ES-I3 (cell line): Measurements from ENCODE around the gene ABTB2.

ENCODE experiments used
- H3K36me3 ChIP-seq: 2 replicates; pipeline ENCODE4 v1.6.1; 2013; ENCODE audit warnings: mild to moderate bottlenecking, low read length, control low read depth, moderate library complexity; ENCODE audit not compliant: insufficient read depth
- H3K4me1 ChIP-seq: 2 replicates; pipeline ENCODE4 v1.6.1; 2013; ENCODE audit warnings: mild to moderate bottlenecking, control low read depth, low read length; ENCODE audit not compliant: insufficient read depth
- H3K9ac ChIP-seq: 2 replicates; pipeline ENCODE4 v1.6.1; 2013; ENCODE audit warnings: low read depth, mild to moderate bottlenecking, low read length, moderate library complexity
- H3K9me3 ChIP-seq: 2 replicates; pipeline ENCODE4 v1.6.1; 2013; ENCODE audit warnings: mild to moderate bottlenecking, low read length, moderate library complexity; ENCODE audit not compliant: control insufficient read depth, insufficient read depth

The ABTB2 gene

DNA sequence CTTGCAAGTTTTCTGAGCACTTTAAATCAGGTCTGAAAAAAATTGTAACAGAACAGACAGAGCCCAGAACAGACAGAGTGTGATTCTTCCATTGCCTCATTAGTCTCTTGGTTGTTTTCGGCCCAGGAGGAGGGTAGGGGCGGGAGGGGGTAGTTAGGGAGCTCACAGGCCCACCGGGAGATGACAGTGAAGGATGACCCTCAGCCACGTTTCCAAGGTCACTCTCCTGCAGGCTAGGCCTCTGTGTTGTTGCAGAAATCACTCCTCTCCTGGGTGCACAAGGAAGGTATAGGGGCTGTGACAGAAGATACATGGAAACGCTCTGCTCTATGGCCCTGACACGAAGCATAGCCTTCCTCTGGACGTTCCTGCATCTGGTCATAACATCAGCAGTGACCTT, 69.3 kb downstream of the ABTB2 start:
- Histone ChIP-seq H3K9ac (no peak overlapping the region), H3K4me1 (no peaks in the 10 kb centered on the region), H3K36me3 (no peaks in the 10 kb centered on the region), H3K9me3 (no peaks in the 10 kb centered on the region)

DNA sequence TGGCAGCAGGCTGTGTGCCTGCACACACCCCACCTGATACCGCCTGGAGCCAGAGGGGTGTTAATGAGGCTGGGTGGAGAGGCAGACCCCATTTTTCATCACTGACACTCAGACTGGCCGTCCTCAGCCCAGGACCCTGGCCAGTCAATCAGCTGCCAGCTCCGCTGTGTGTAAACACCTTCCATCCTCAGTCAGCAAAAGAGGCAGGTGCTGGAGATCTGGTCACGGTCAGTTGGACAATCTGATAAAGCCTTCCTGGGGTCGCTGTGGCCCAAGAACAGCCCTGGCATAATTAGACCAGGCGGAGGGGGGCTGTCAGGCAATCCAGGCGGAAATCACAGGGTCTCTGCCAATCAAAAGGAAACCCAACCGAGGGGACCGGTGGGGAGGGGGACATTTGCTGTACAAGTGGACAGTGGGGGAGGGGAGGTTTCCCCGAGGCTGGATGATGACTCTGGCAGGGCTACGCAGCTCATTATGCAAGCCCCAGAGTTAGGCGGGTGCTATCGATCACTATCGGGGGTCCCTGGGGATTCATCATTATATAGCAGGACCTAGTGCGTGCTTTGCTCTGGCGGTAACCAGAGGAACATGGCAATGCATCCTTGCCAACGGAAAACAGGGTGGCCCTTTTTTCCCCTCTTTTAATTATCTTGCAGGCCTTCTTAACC, 72.9 kb downstream of the ABTB2 start:
- no peaks in the 10 kb centered on the region for H3K36me3 ChIP-seq
- no peaks in the 10 kb centered on the region for H3K4me1 ChIP-seq
- no peaks in the 10 kb centered on the region for H3K9me3 ChIP-seq
- no peak overlapping the region for H3K9ac ChIP-seq

DNA sequence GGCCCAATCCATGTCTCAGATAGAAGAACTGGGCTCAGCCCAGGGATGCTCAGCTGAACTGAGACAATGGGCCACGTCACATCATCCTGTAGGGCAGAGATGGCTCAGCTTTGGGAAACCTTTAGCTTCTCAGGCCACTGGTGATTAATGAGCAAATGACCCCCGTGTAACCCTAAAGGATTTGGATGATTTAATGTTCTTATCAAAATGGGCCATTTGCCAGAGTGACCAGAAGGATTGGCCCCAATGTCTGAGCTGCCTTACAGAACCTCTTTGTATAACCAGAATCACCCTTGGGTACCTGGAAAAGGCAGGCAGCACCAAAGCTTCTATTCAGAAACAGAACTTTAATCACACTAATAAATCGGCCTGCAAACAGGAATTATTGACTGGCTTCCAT, 73.7 kb downstream of the ABTB2 start:
- no peak overlapping the region for H3K9ac ChIP-seq
- H3K9me3 ChIP-seq, result no peaks in the 10 kb centered on the region

DNA sequence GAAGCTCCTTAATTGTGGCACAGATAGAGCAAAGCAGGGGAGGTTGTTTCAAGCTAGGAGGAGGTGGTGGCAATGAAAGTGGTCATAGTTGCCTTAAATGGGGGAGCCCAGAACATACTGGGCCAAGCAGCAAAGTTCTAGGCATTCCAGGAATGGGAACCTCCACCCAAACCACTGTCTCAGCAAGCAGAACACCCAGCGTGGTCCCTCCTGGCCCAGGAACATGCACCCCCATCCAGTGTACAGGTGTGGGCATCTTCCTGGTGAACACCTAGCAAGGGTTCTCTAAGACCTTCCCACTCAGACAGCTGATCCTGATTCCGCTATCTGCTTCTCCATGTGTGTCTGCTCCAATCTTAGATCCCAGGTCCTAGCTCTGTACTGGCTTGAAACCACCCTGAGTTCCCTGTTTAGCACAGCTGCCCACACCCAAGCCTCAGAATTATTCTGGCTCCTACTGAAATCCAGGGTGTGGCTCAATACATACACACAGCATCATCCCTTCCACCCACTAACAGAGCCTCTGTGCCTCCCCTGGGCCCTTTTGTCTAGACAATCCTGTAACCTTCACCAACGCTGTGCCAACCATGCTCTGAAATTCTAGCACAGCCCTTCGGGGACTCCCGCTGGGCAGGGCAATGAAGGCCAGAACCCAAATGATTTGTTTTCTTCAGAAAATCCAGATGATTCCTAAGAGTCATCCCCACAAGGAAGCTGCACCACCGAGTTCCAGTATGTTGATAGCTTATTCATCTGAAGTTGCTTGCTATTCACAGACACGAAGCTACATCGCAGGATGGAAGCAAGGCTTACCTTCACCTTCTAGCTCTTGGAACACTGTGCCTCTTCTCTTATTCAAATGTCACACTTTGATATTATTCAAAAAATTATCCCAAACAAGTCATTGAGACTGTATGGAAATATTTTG, 76.6 kb downstream of the ABTB2 start:
- H3K9ac ChIP-seq, result no peak overlapping the region
- H3K36me3 ChIP-seq, result no peaks in the 10 kb centered on the region
- H3K9me3 ChIP-seq, result no peaks in the 10 kb centered on the region
- no peaks in the 10 kb centered on the region for H3K4me1 ChIP-seq

More for the DNA sequence above, 73.7 kb downstream of the ABTB2 start:
- Histone ChIP-seq H3K36me3 (no peaks in the 10 kb centered on the region), H3K4me1 (no peaks in the 10 kb centered on the region)

DNA sequence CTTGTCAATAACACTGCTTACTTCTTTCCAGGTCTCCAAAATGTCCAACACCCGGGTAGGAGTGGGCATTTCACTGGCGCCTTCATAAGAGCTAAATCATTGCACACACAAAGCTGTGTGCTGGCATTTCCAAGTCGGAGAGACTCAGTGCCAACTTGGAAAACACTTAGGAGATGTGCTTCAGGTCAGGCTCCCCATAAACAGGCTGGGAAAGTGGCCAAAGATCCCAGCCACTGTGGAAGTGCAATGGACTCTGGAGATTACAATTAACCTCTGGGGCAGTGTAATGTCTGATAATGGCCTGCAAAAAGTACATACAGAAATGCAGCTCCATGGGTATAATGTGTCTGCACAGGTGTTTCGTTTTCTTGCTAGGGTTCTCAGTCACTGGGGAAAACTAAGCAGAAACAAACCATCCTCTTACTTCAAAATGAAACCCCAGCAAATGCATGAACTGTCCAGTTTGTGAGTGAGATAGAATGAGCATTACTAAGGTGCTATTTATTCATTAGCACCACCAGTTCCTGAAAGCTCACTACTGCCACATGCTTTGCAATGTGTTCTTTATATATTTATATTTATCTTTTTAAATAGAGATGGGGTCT, 79.0 kb downstream of the ABTB2 start:
- Histone ChIP-seq H3K9me3 (no peaks in the 10 kb centered on the region), H3K36me3 (no peaks in the 10 kb centered on the region), H3K9ac (no peak overlapping the region), H3K4me1 (peaks cover 7% of the 10 kb centered on the region; the same call in 1 of the 2 replicates)

DNA sequence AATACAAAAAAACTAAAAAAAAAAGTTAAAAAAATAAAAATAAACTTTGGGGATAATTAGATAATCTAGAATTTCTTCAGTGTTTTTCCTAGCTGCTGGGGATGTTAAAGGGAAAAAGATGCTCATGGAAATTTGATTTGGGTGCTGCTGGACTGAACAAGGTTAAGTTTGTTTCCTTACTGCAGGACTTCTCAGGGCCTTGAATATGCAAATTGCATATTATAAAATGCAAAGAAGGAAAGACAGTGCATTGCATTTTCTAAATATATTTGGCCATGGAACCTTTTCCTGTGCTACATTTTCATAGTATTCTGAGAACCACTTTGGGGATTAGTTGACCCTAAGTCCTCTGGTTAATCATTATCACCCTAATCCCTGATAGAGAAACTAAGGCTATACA, 79.6 kb downstream of the ABTB2 start:
- no peaks in the 10 kb centered on the region for H3K9me3 ChIP-seq
- no peaks in the 10 kb centered on the region for H3K36me3 ChIP-seq
- H3K9ac ChIP-seq, result no peak overlapping the region

DNA sequence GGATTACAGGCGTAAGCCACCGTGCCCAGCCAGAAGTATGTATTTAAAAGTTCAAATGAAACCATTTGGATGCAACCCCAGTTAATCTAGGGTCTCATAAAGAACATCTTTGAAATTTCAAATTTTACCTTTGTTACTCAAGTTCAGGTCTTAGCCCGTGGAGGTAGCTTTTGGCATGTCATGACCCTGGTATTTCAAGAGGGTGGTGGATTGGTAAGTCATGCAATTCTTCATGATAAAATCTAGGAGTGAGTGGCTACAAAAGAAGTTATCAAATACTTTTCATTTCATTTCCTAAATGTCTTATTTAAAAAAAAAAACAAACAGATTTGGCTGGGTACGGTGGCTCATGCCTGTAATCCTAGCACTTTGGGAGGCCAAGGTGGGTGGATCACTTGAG, 80.6 kb downstream of the ABTB2 start:
- H3K9me3 ChIP-seq, result no peaks in the 10 kb centered on the region
- no peaks in the 10 kb centered on the region for H3K36me3 ChIP-seq
- no peak overlapping the region for H3K9ac ChIP-seq
- H3K4me1 ChIP-seq, result peaks cover 7% of the 10 kb centered on the region; the same call in 1 of the 2 replicates

More for the DNA sequence above, 79.6 kb downstream of the ABTB2 start:
- peaks cover 7% of the 10 kb centered on the region; the same call in 1 of the 2 replicates for H3K4me1 ChIP-seq

DNA sequence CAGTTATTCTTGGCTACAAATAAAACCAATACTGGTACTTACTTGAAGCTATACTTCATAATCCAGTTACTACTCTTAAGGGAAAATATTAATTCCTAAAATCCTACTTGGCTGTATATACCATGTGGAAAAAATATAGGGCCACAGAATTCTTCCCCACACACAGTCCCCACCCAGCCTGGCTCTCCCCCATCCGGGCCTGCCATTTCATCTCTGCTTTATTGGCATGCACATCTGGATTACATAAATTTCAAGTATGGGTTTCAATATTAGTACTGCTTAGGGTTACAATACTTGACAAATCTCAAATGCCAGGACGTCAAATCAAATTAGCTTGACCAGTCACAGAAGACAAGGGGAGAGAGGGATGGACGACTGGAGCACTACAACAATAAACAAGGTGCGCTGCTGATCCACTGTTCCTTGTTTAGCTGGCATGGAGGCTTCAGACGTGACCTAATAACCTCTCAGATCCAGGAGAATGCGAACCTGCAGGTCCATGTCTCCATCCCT, 81.4 kb downstream of the ABTB2 start:
- no peak overlapping the region for H3K9ac ChIP-seq
- H3K4me1 ChIP-seq, result peaks cover 7% of the 10 kb centered on the region; the same call in 1 of the 2 replicates
- no peaks in the 10 kb centered on the region for H3K9me3 ChIP-seq
- H3K36me3 ChIP-seq, result no peaks in the 10 kb centered on the region

DNA sequence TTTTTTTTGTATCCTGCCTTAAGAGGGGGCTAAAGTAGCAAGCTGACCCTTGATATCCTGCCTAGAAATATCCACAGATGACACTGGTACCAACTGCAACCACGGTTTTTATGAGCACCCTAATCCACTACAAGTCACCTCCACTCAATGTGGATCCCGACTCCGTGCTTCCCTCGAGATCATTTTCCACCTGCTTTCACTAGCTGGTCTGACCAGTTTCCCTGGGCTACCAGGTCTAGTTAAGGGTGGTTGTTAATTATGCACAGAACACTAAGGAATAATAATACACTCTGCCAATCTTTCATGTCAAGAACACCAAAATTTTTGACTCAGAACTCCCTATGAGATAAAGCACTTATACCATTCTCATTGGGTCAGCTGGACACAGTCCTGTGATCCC, 82.3 kb downstream of the ABTB2 start:
- Histone ChIP-seq H3K4me1 (peaks cover 7% of the 10 kb centered on the region; the same call in 1 of the 2 replicates), H3K9ac (no peak overlapping the region), H3K9me3 (no peaks in the 10 kb centered on the region), H3K36me3 (no peaks in the 10 kb centered on the region)

DNA sequence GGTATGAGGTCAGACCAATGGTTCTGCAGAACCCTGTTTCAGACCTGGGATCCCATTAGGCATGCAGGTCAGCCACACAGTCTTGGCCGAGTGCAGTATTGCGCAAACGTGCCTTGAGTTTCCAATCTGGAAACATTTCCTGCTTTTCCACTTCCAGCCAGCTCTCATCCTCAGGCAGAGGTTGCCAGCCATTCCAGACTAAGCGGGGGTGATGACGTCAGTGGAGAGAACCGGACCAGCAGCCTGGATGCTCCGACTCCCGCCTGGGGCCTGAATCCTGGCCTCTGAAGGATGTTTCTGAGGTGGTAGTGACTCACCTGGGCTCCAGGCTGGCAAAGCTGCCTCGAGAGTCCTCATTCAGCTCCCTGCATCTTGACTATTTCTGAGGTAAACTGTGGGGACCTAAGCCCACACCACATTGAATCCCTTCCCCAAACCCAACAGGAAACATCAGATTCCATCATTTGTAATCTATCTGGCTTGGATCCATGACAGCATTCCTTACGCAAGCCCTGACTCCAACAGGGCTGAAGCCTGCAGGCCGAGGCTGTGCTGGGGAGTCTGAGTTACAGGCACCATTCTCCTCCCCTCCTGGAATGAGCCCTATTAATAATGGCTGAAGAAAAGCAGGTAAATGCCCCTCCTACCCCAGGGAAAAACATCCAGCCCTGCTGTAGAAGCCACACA, 83.0 kb downstream of the ABTB2 start:
- Histone ChIP-seq H3K9ac (no peak overlapping the region), H3K36me3 (no peaks in the 10 kb centered on the region), H3K4me1 (peaks cover 7% of the 10 kb centered on the region; the same call in 1 of the 2 replicates), H3K9me3 (no peaks in the 10 kb centered on the region)

DNA sequence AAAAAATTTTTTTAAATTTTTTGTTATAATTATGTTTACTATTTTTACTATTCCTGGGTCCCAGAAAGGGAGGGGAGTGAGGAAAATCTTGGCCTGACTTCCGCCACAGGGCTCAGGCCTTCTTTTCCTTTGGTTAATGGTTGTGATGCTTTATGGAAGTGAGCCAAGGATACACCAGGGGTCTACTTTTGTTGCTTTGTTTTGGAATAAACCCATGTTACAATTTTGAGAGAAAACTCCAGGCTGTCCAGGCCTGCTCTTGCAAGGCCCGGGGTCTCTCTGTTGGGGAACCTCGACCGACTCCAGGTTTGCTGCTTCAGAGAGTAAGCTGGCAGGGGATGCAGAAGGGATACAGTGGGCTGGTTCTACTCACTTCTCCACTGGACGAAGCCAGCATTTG, 84.7 kb downstream of the ABTB2 start:
- no peaks in the 10 kb centered on the region for H3K9me3 ChIP-seq
- H3K36me3 ChIP-seq, result no peaks in the 10 kb centered on the region
- peaks cover 7% of the 10 kb centered on the region; the same call in 1 of the 2 replicates for H3K4me1 ChIP-seq
- no peak overlapping the region for H3K9ac ChIP-seq

DNA sequence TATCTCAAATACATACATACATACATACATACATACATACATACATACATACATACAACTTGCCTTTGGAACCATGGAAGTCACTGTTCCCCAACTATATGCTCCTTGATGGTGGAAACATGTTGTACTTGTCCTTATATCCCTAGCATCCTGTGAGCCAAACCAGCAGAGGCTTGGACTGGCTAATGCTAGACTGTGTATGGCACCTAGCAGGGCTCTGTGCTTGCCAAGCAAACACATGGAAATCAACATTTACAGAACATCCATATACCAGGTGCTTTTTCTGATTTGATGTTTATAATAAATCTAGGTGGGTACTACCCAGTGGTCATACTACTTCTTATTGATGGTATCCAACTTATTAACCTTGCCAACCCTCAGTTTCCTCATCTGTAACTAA, 86.1 kb downstream of the ABTB2 start:
- Histone ChIP-seq H3K9me3 (no peaks in the 10 kb centered on the region), H3K4me1 (peaks cover 14% of the 10 kb centered on the region), H3K36me3 (no peaks in the 10 kb centered on the region), H3K9ac (no peak overlapping the region)

DNA sequence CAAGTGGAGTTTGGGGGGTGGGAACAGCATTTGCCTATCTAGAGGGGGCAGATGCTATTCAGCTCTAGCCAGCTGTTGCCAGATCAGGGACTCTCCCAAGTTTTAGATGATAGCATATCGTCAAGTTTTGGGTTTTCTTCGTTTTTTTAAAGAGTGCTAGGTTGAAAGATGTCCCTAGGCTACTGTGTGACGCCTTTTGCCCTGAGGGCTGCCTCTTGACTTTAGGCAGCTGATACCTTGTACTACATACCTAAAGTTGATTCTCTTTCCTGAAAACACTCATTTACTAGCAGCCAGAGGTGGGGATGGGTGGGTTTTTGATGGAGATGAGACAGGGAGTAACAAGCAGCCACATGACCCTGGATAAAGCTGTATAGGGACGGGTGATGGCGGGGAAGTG, 87.1 kb downstream of the ABTB2 start:
- H3K36me3 ChIP-seq, result no peaks in the 10 kb centered on the region
- no peaks in the 10 kb centered on the region for H3K9me3 ChIP-seq
- H3K4me1 ChIP-seq, result peaks cover 14% of the 10 kb centered on the region
- H3K9ac ChIP-seq, result no peak overlapping the region

DNA sequence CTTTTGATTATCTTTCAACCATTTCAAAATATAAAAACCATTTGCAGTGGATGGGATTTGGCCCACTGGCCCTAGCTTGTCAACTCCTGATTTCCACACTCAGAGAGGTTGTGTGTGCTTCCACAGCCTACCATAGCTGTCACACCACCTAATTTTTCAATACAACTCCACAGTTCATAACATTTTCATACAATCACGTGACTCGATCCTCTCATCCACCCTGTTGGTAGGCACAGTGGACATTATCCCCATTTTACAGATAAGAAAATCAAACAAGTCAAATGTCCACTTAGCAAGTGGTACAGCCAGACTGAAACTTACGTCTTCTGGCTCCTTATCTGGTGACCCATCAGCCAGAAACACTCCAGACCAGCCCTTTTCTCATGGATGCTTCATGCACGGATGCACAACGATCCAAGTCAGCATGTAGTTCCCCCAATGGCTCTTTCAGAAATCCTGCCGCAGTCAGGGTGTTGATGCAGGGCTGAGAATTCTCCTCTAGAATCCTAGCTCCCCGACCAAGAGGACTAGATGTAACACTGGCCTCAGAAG, 88.0 kb downstream of the ABTB2 start:
- no peak overlapping the region for H3K9ac ChIP-seq
- no peaks in the 10 kb centered on the region for H3K9me3 ChIP-seq
- H3K36me3 ChIP-seq, result no peaks in the 10 kb centered on the region
- H3K4me1 ChIP-seq, result peaks cover 9% of the 10 kb centered on the region
